Smooth muscle cell (in vitro differentiated cells): Measurements from ENCODE around the gene ELMO1. TPM values are rescaled to one million over a fixed set of nuclear protein-coding genes. Genes with fewer than 3 reads are reported as not detected.

Experiments
- DNase-seq: peaks from one replicate; lab custom pipeline; 2025; ENCODE audit not compliant: unreplicated experiment; lab: John Stamatoyannopoulos, UW
- H2AFZ ChIP-seq: fragments of 200-600 bp; sonication (generic); 2 replicates; pipeline ENCODE4 v1.6.0; 2016; ENCODE audit warnings: antibody characterized with exemption, low read depth, mild to moderate bottlenecking
- H3F3A ChIP-seq: fragments of 200-600 bp; sonication (generic); 2 replicates; pipeline ENCODE4 v1.6.0; 2017; ENCODE audit warnings: antibody characterized with exemption, low read depth
- H3K27ac ChIP-seq: fragments of 200-600 bp; sonication (generic); 2 replicates; pipeline ENCODE4 v1.5.1; 2016; ENCODE audit warnings: low read depth, mild to moderate bottlenecking
- H3K27me3 ChIP-seq: fragments of 200-600 bp; sonication (generic); 2 replicates; pipeline ENCODE4 v1.6.1; 2016; ENCODE audit warnings: low read depth, mild to moderate bottlenecking
- H3K36me3 ChIP-seq: fragments of 200-600 bp; sonication (generic); 2 replicates; pipeline ENCODE4 v1.5.1; 2016; ENCODE audit warnings: low read depth
- H3K4me1 ChIP-seq: fragments of 200-600 bp; sonication (generic); 2 replicates; pipeline ENCODE4 v1.5.1; 2016; ENCODE audit warnings: low read depth
- H3K4me2 ChIP-seq: fragments of 200-600 bp; sonication (generic); 2 replicates; pipeline ENCODE4 v1.6.0; 2016; ENCODE audit warnings: mild to moderate bottlenecking
- H3K4me3 ChIP-seq: fragments of 200-600 bp; sonication (generic); 2 replicates; pipeline ENCODE4 v1.5.1; 2016; ENCODE audit warnings: mild to moderate bottlenecking
- H3K79me2 ChIP-seq: fragments of 200-600 bp; sonication (generic); 2 replicates; pipeline ENCODE4 v1.6.0; 2016; ENCODE audit warnings: low read depth, mild to moderate bottlenecking
- H3K9ac ChIP-seq: fragments of 200-600 bp; sonication (generic); 2 replicates; pipeline ENCODE4 v1.6.0; 2016; ENCODE audit warnings: low read depth
- H3K9me3 ChIP-seq: fragments of 200-600 bp; sonication (generic); replicated peaks from 2 replicates; pipeline ENCODE4 v1.5.1; 2016; ENCODE audit warnings: low read depth
- H4K20me1 ChIP-seq: fragments of 200-600 bp; sonication (generic); 2 replicates; pipeline ENCODE4 v1.6.0; 2016; ENCODE audit warnings: low read depth
- CTCF ChIP-seq: fragments of 200-600 bp; sonication (generic); IDR thresholded peaks from 2 replicates; pipeline ENCODE4 v1.5.1; 2017; ENCODE audit warnings: borderline replicate concordance, mild to moderate bottlenecking, antibody characterized with exemption; ENCODE audit not compliant: insufficient read depth, poor library complexity, severe bottlenecking
- WGBS: methylation state at CpG from one replicate; pipeline ENCODE4 v1.1.7; 2016; ENCODE audit warnings: low lambda C conversion rate; 5-methylcytosine and 5-hydroxymethylcytosine counted together
- polyA plus RNA-seq: library from polyadenylated mRNA; unstranded; fragments of >200 nt; fragmentation: Nextera tagmentation; extraction: Ambion mirVana; gene quantifications from 2 replicates; pipeline ENCODE4 v1.2.1, GENCODE V29; 2016
- total RNA-seq: library from RNA; depleted of rRNA; stranded (reverse); fragments of >200 nt; gene quantifications from 2 replicates; pipeline ENCODE4 v1.2.3, GENCODE V29; 2014

ELMO1 gene
- total and polyA plus RNA-seq, 2 experiments from 2014 or later, result 8.2 to 36.0 TPM

- 76% methylated on average over 8 of the region's 8 CpGs for WGBS
- Histone ChIP-seq H4K20me1 (no peaks in the 10 kb centered on the region), H3K79me2 (no peaks in the 10 kb centered on the region), H3K27ac (no peak overlapping the region), H3F3A (no peaks in the 10 kb centered on the region), H3K4me3 (no peak overlapping the region), H2AFZ (no peak overlapping the region), H3K4me1 (no peaks in the 10 kb centered on the region), H3K4me2 (no peak overlapping the region), H3K9me3 (no peaks in the 10 kb centered on the region), H3K36me3 (no peaks in the 10 kb centered on the region), H3K27me3 (no peaks in the 10 kb centered on the region), H3K9ac (no peak overlapping the region)
- no peak for TF ChIP-seq CTCF
- DNase-seq, result no peak
Measured at GRCh38 chr7:36949711-36950600, 498.7 kb downstream of the ELMO1 start.

GRCh38 chr7:36946401-36946739 lies 502.3 kb downstream of the ELMO1 start:
- H3K27ac ChIP-seq, result no peak overlapping the region
- 89% methylated on average over 2 of the region's 2 CpGs for WGBS
- TF ChIP-seq CTCF, result no peak

GRCh38 chr7:36945612-36946400 lies 502.9 kb downstream of the ELMO1 start:
- H3K27me3 ChIP-seq, result no peaks in the 10 kb centered on the region
- H3K79me2 ChIP-seq, result no peaks in the 10 kb centered on the region
- no peak overlapping the region for H3K9ac ChIP-seq
- H4K20me1 ChIP-seq, result no peaks in the 10 kb centered on the region
- no peak overlapping the region for H3K27ac ChIP-seq
- no peaks in the 10 kb centered on the region for H3K36me3 ChIP-seq
- H3K9me3 ChIP-seq, result no peaks in the 10 kb centered on the region
- H3F3A ChIP-seq, result no peaks in the 10 kb centered on the region
- 75% methylated on average over 7 of the region's 7 CpGs for WGBS
- TF ChIP-seq CTCF, result no peak
- no peak overlapping the region for H3K4me3 ChIP-seq
- DNase-seq, result no peak
- no peak overlapping the region for H3K4me2 ChIP-seq
- no peak overlapping the region for H2AFZ ChIP-seq
- H3K4me1 ChIP-seq, result no peaks in the 10 kb centered on the region

More at GRCh38 chr7:36946401-36946739, 502.3 kb downstream of the ELMO1 start:
- no peaks in the 10 kb centered on the region for H3F3A ChIP-seq
- no peaks in the 10 kb centered on the region for H3K79me2 ChIP-seq
- no peaks in the 10 kb centered on the region for H3K36me3 ChIP-seq
- H3K4me1 ChIP-seq, result no peaks in the 10 kb centered on the region
- DNase-seq, result no peak
- H3K4me2 ChIP-seq, result no peak overlapping the region
- H2AFZ ChIP-seq, result no peak overlapping the region
- no peaks in the 10 kb centered on the region for H3K27me3 ChIP-seq
- H3K9ac ChIP-seq, result no peak overlapping the region
- H3K4me3 ChIP-seq, result no peak overlapping the region
- no peaks in the 10 kb centered on the region for H4K20me1 ChIP-seq
- no peaks in the 10 kb centered on the region for H3K9me3 ChIP-seq
